Activated naive CD4-positive, alpha-beta T cell treated with Interleukin-2 at 50 U/mL for 16 hours (primary cell): ENCODE measurements around the gene MYOM1.

Experiments
- DNase-seq: peaks from one replicate; pipeline ENCODE4 v3.0.0-alpha.2; 2020

The MYOM1 gene

GRCh38 chr18:3219631-3220335, at the start of gene MYOM1:
MYOM1 (minus strand) TSS chr18:3219968; CDS start chr18:3215223, 4,745 bp downstream.
- no peak for DNase-seq

GRCh38 chr18:3269241-3269913, 49.6 kb upstream of the MYOM1 start:
- DNase-seq: no peak

GRCh38 chr18:3268306-3268705, 48.5 kb upstream of the MYOM1 start:
- no peak for DNase-seq

- DNase-seq: no peak
These were observed 46.4 kb upstream of the MYOM1 start for GRCh38 chr18:3266062-3266608.

GRCh38 chr18:3265564-3266033, 45.8 kb upstream of the MYOM1 start:
- DNase-seq: no peak

GRCh38 chr18:3264362-3264761, 44.6 kb upstream of the MYOM1 start:
- DNase-seq: peak; percentile 12

GRCh38 chr18:3263132-3263700, 43.4 kb upstream of the MYOM1 start:
- DNase-seq: no peak

GRCh38 chr18:3262234-3263131, 42.7 kb upstream of the MYOM1 start:
- peak; percentile 40 for DNase-seq

- DNase-seq: peak; percentile 76
These were observed 41.8 kb upstream of the MYOM1 start, which contains the start of gene MYL12B for GRCh38 chr18:3261373-3262233. MYL12B (plus strand) TSS chr18:3262133; CDS start chr18:3272899, 10,766 bp downstream.

- no peak for DNase-seq
These were observed 41.2 kb upstream of the MYOM1 start for GRCh38 chr18:3260995-3261372.

GRCh38 chr18:3257627-3258120, 37.9 kb upstream of the MYOM1 start:
- no peak for DNase-seq

- no peak for DNase-seq
These were observed 37.2 kb upstream of the MYOM1 start for GRCh38 chr18:3256693-3257626.

GRCh38 chr18:3255611-3256165, 35.9 kb upstream of the MYOM1 start:
- DNase-seq: no peak

- DNase-seq: no peak
These were observed 35.0 kb upstream of the MYOM1 start for GRCh38 chr18:3254725-3255124.

GRCh38 chr18:3252843-3253242, 33.1 kb upstream of the MYOM1 start:
- DNase-seq: no peak

GRCh38 chr18:3251963-3252277, 32.2 kb upstream of the MYOM1 start:
- no peak for DNase-seq

GRCh38 chr18:3251249-3251962, 31.6 kb upstream of the MYOM1 start:
- DNase-seq: no peak

- no peak for DNase-seq
These were observed 30.7 kb upstream of the MYOM1 start for GRCh38 chr18:3250237-3251107.
